GM12878 (cell line): ENCODE measurements around the gene FHIP2A. TPM values are rescaled to one million over a fixed set of nuclear protein-coding genes. Genes with fewer than 3 reads are reported as not detected.

Source experiments
- ATF7 ChIP-seq: fragments of 450-650 bp; IDR thresholded peaks from 2 replicates; pipeline ENCODE4 v1.6.1; 2016; ENCODE audit warnings: low read depth, mild to moderate bottlenecking
- BHLHE40 ChIP-seq, 2 experiments: fragments of 450-650 bp in 1 of 2; IDR thresholded peaks; 2 replicates each; pipeline ENCODE4 v1.6.1; 2011 to 2017; ENCODE audit warnings: low read depth in 2 of 2, borderline replicate concordance in 1 of 2, improper control_type of control experiment in 1 of 2, low read length in 1 of 2, mild to moderate bottlenecking in 1 of 2
- CBX3 ChIP-seq: fragments of 200-600 bp; sonication (generic); IDR thresholded peaks from 2 replicates; pipeline ENCODE4 v1.6.1; 2016; ENCODE audit warnings: low read depth, borderline replicate concordance
- CHD4 ChIP-seq: fragments of 200-600 bp; sonication (generic); IDR thresholded peaks from 2 replicates; pipeline ENCODE4 v1.6.1; 2016; ENCODE audit warnings: mild to moderate bottlenecking
- EED ChIP-seq: sonication (generic); IDR thresholded peaks from 2 replicates; pipeline ENCODE4 v1.6.1; 2016; ENCODE audit warnings: antibody characterized with exemption, low read depth
- EZH2 ChIP-seq: IDR thresholded peaks from 2 replicates; pipeline ENCODE4 v1.6.1; 2012; ENCODE audit warnings: low read depth, mild to moderate bottlenecking, control low read depth, inconsistent platforms, low read length, borderline replicate concordance; ENCODE audit not compliant: control insufficient read depth
- KDM1A ChIP-seq: fragments of 200-600 bp; sonication (generic); IDR thresholded peaks from 2 replicates; pipeline ENCODE4 v1.6.1; 2016; ENCODE audit warnings: borderline replicate concordance
- MEF2B ChIP-seq: fragments of 450-650 bp; IDR thresholded peaks from 2 replicates; pipeline ENCODE4 v1.6.1; 2018; ENCODE audit warnings: mild to moderate bottlenecking, moderate library complexity; ENCODE audit not compliant: partially characterized antibody, poor library complexity, severe bottlenecking
- MYC ChIP-seq: IDR thresholded peaks from 2 replicates; pipeline ENCODE4 v1.6.1; 2011; ENCODE audit warnings: mild to moderate bottlenecking, low read length, moderate library complexity, inconsistent platforms; ENCODE audit not compliant: insufficient read depth, insufficient replicate concordance, insufficient read length, severe bottlenecking
- NBN ChIP-seq: fragments of 450-650 bp; IDR thresholded peaks from 2 replicates; pipeline ENCODE4 v1.6.1; 2016
- PAX5 ChIP-seq: IDR thresholded peaks from 2 replicates; pipeline ENCODE4 v1.6.1; 2011; ENCODE audit warnings: low read depth, low read length, borderline replicate concordance
- SIN3A ChIP-seq: IDR thresholded peaks from 2 replicates; pipeline ENCODE4 v1.6.1; 2012; ENCODE audit warnings: low read depth, low read length, improper control_type of control experiment
- SMAD1 ChIP-seq: fragments of 450-650 bp; IDR thresholded peaks from 2 replicates; pipeline ENCODE4 v1.6.1; 2018; ENCODE audit warnings: mild to moderate bottlenecking, low read depth; ENCODE audit not compliant: partially characterized antibody
- YBX1 ChIP-seq: fragments of 450-650 bp; IDR thresholded peaks from 2 replicates; pipeline ENCODE4 v1.6.1; 2016; ENCODE audit warnings: antibody characterized with exemption
- ZBTB4 ChIP-seq: fragments of 450-650 bp; formaldehyde crosslinking; IDR thresholded peaks from 2 replicates; pipeline ENCODE4 v1.4.0; 2022; ENCODE audit warnings: mild to moderate bottlenecking, moderate library complexity
- ZNF217 ChIP-seq: fragments of 450-650 bp; IDR thresholded peaks from 2 replicates; pipeline ENCODE4 v1.6.1; 2017; ENCODE audit warnings: antibody characterized with exemption, mild to moderate bottlenecking
- ZNF592 ChIP-seq: fragments of 450-650 bp; IDR thresholded peaks from 2 replicates; pipeline ENCODE4 v1.6.1; 2017; ENCODE audit warnings: mild to moderate bottlenecking, moderate library complexity
- polyA plus RNA-seq, 11 experiments: library from polyadenylated mRNA; depleted of rRNA in 4 of 11; unstranded in 6 of 11; stranded (reverse) in 5 of 11; fragments of >200 nt; fragmentation: Nextera tagmentation in 4 of 11; fragmentation: Illumina TruSeq in 1 of 11; extraction: Ambion mirVana in 4 of 11; extraction: Trizol in 1 of 11; gene quantifications; 1 replicate in 1 of 11; 2 replicates in 10 of 11; pipeline versions ENCODE4 v1.2.1 to v1.2.3, GENCODE V29; 2011 to 2016; ENCODE audit warnings: inconsistent platforms in 2 of 11, missing spikeins in 2 of 11, low read depth in 1 of 11
- total RNA-seq, 4 experiments: library from RNA; depleted of rRNA in 3 of 4; stranded (reverse); fragments of >200 nt in 3 of 4; fragmentation: Illumina TruSeq in 1 of 4; extraction: Trizol in 1 of 4; gene quantifications; 2 replicates each; pipeline versions ENCODE4 v1.2.1 to v1.2.3, GENCODE V29; 2013 to 2021
- TF ChIP-seq, protein P1 (sequence below): fragments of 450-650 bp; IDR thresholded peaks from 2 replicates; pipeline ENCODE4 v1.6.1; 2016; ENCODE audit warnings: mild to moderate bottlenecking
- TF ChIP-seq, protein P2 (sequence below): IDR thresholded peaks from 2 replicates; pipeline ENCODE4 v1.6.1; 2012; ENCODE audit warnings: low read length, inconsistent platforms

Gene FHIP2A
- total and polyA plus RNA-seq, 10 of the 15 experiments (the other 5 are each of a cell fraction or from before 2014, with no cell fraction given), result 6.8 to 30.4 (median 17.0) TPM

- TF ChIP-seq CHD4 (0 out of 2 replicates have a peak, but pooled peaks have one; percentile 16), SIN3A (no peak), KDM1A (no peak), EZH2 (no peak), ATF7 (peak; percentile 75), EED (peak; percentile 56; the same call in 1 of the 2 replicates), PAX5 (0 out of 2 replicates have a peak, but pooled peaks have one; percentile 21), YBX1 (no peak), MEF2B (peak; percentile 69), MYC (no peak), ZBTB4 (no peak), NBN (no peak), ZNF217 (peak; percentile 89; the same call in 1 of the 2 replicates), ZNF592 (no peak), CBX3 (no peak), BHLHE40 (IDR thresholded peaks at IDR 0.05; ENCODE audit: borderline replicate concordance in 1 of 2, low read depth in 2 of 2, low read length in 1 of 2) (peak in 1 of 2 experiments; percentile 44; a peak in 2 of 4 replicates), SMAD1 (no peak)
- TF ChIP-seq, protein P1, sequence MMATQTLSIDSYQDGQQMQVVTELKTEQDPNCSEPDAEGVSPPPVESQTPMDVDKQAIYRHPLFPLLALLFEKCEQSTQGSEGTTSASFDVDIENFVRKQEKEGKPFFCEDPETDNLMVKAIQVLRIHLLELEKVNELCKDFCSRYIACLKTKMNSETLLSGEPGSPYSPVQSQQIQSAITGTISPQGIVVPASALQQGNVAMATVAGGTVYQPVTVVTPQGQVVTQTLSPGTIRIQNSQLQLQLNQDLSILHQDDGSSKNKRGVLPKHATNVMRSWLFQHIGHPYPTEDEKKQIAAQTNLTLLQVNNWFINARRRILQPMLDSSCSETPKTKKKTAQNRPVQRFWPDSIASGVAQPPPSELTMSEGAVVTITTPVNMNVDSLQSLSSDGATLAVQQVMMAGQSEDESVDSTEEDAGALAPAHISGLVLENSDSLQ, result peak; percentile 64; the same call in 1 of the 2 replicates
- TF ChIP-seq, protein P2, sequence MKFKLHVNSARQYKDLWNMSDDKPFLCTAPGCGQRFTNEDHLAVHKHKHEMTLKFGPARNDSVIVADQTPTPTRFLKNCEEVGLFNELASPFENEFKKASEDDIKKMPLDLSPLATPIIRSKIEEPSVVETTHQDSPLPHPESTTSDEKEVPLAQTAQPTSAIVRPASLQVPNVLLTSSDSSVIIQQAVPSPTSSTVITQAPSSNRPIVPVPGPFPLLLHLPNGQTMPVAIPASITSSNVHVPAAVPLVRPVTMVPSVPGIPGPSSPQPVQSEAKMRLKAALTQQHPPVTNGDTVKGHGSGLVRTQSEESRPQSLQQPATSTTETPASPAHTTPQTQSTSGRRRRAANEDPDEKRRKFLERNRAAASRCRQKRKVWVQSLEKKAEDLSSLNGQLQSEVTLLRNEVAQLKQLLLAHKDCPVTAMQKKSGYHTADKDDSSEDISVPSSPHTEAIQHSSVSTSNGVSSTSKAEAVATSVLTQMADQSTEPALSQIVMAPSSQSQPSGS, result peak; percentile 96
These were observed 4.1 kb downstream of the FHIP2A start (continued) for GRCh38 chr10:114825513-114826253.
